K562 (cell line): Measurements from ENCODE around the gene ZNF490. TPM values are rescaled to one million over a fixed set of nuclear protein-coding genes. Genes with fewer than 3 reads are reported as not detected.

Experiments
- ARHGAP35 ChIP-seq: fragments of 450-650 bp; IDR thresholded peaks from 2 replicates; pipeline ENCODE4 v1.6.1; 2018; ENCODE audit not compliant: partially characterized antibody
- MBD1 ChIP-seq: fragments of 250-450 bp; sonication (Bioruptor Pico); IDR thresholded peaks from 2 replicates; pipeline ENCODE4 v1.8.0; 2022; ENCODE audit warnings: inconsistent platforms
- MNT ChIP-seq, 2 experiments: fragments of 450-650 bp; conservative IDR thresholded peaks; 2 replicates each; pipeline ENCODE4 v1.6.1; 2017; ENCODE audit warnings: mild to moderate bottlenecking in 2 of 2, moderate library complexity in 2 of 2
- NR4A1 ChIP-seq, 2 experiments: fragments of 250-450 bp in 1 of 2; fragments of 450-650 bp in 1 of 2; sonication (Bioruptor Pico) in 1 of 2; IDR thresholded peaks; 2 replicates each; pipeline versions ENCODE4 v1.4.0 to v1.6.1; 2016 to 2020; ENCODE audit warnings: mild to moderate bottlenecking in 2 of 2, missing compliant biosample characterization in 1 of 2, missing genetic modification characterization in 1 of 2, moderate library complexity in 1 of 2
- POLR3G ChIP-seq: IDR thresholded peaks from 2 replicates; pipeline ENCODE4 v1.6.1; 2011; ENCODE audit not compliant: insufficient read length, insufficient replicate concordance; ENCODE audit errors: extremely low read depth
- RBM25 ChIP-seq: fragments of 200-400 bp; formaldehyde crosslinking; IDR thresholded peaks from 2 replicates; pipeline ENCODE4 v1.6.1; 2018; ENCODE audit warnings: low read length, low read depth, moderate library complexity; ENCODE audit not compliant: severe bottlenecking
- TEAD2 ChIP-seq: fragments of 450-650 bp; IDR thresholded peaks from 2 replicates; pipeline ENCODE4 v1.6.1; 2016; ENCODE audit warnings: missing genetic modification characterization, control low read depth, missing compliant biosample characterization
- TEAD4 ChIP-seq, 2 experiments: sonication (generic) in 1 of 2; formaldehyde crosslinking in 1 of 2; IDR thresholded peaks; 2 replicates each; pipeline versions ENCODE4 v1.6.1 to v1.8.0; 2012 to 2022; ENCODE audit warnings: borderline replicate concordance in 1 of 2, inconsistent platforms in 1 of 2, low read length in 1 of 2, mild to moderate bottlenecking in 1 of 2, missing genetic modification reagents in 1 of 2
- TRIM24 ChIP-seq, 2 experiments: fragments of 450-650 bp; IDR thresholded peaks; 2 replicates each; pipeline ENCODE4 v1.6.1; 2016
- ZEB2 ChIP-seq: fragments of 450-650 bp; IDR thresholded peaks from 2 replicates; pipeline ENCODE4 v1.6.1; 2016
- ZNF24 ChIP-seq: fragments of 450-650 bp; IDR thresholded peaks from 2 replicates; pipeline ENCODE4 v1.6.1; 2016
- ZNF274 ChIP-seq: IDR thresholded peaks from 2 replicates; pipeline ENCODE4 v1.6.1; 2011; ENCODE audit warnings: low read depth, mild to moderate bottlenecking, low read length, moderate library complexity, borderline replicate concordance
- ZNF318 ChIP-seq, 2 experiments: fragments of 450-650 bp; IDR thresholded peaks; 2 replicates each; pipeline ENCODE4 v1.6.1; 2016; ENCODE audit warnings: mild to moderate bottlenecking in 2 of 2, borderline replicate concordance in 1 of 2, low read depth in 1 of 2, moderate library complexity in 1 of 2
- ZNF75A ChIP-seq: fragments of 450-650 bp; formaldehyde crosslinking; IDR thresholded peaks from 2 replicates; pipeline ENCODE4 v1.4.0; 2020; ENCODE audit warnings: mild to moderate bottlenecking
- polyA plus RNA-seq, 8 experiments: library from polyadenylated mRNA; depleted of rRNA in 4 of 8; stranded (reverse) in 5 of 8; unstranded in 3 of 8; fragments of >200 nt; fragmentation: Nextera tagmentation in 2 of 8; fragmentation: Illumina TruSeq in 1 of 8; extraction: Ambion mirVana in 2 of 8; extraction: Trizol in 1 of 8; gene quantifications; 2 replicates each; pipeline versions ENCODE4 v1.2.1 to v1.2.3, GENCODE V29; 2011 to 2014; ENCODE audit warnings: inconsistent platforms in 1 of 8, missing spikeins in 1 of 8
- total RNA-seq, 7 experiments: library from RNA; depleted of rRNA in 6 of 7; stranded (reverse); fragments of >200 nt in 6 of 7; fragmentation: Illumina TruSeq in 2 of 7; extraction: Trizol in 2 of 7; gene quantifications; 2 replicates each; pipeline versions ENCODE4 v1.2.1 to v1.2.3, GENCODE V29; 2011 to 2021; ENCODE audit warnings: low replicate concordance in 1 of 7

Gene ZNF490
- total and polyA plus RNA-seq, 9 of the 15 experiments (the other 6 are each of a cell fraction or from before 2014, with no cell fraction given) = 0.90 to 8.3 (median 4.4) TPM

GRCh38 chr19:12628040-12629022 is 17.7 kb upstream of the ZNF490 start (continued):
- TF ChIP-seq NR4A1 (CRISPR knock-in tag; IDR thresholded peaks at IDR 0.05) (no peak), NR4A1 (tag; IDR thresholded peaks at IDR 0.05) (no peak), TEAD4 (IDR thresholded peaks at IDR 0.05; ENCODE audit: low read length) (peak; percentile 65; the same call in 1 of the 2 replicates), TEAD4 (CRISPR knock-in tag; IDR thresholded peaks at IDR 0.05; ENCODE audit: borderline replicate concordance) (no peak), MNT (conservative IDR thresholded peaks at IDR 0.05) (no peak), ARHGAP35 (no peak), ZNF318 (IDR thresholded peaks at IDR 0.05; ENCODE audit: borderline replicate concordance in 1 of 2, low read depth in 1 of 2) (peak in 1 of 2 experiments; percentile 30; a peak in 1 of 4 replicates), ZNF75A (CRISPR knock-in tag) (peak; percentile 99), ZEB2 (peak; percentile 86), TEAD2 (peak; percentile 42; the same call in 1 of the 2 replicates), MBD1 (CRISPR knock-in tag) (0 out of 2 replicates have a peak, but pooled peaks have one; percentile 5), RBM25 (peak; percentile 66), ZNF24 (peak; percentile 38; the same call in 1 of the 2 replicates), TRIM24 (IDR thresholded peaks at IDR 0.05) (peak; percentile 6 to 67; a peak in 2 of 4 replicates), ZNF274 (peak; percentile 81), POLR3G (no peak)
